NCI-H446 (cell line): ENCODE data around the gene ANTXR2.
"Not testable (repeated sequence)": the region's sequence is repeated elsewhere in the genome, so short reads cannot be mapped to it uniquely, and the experiment has no call there.

Experiments used
- DNase-seq, 2 experiments: peaks; one replicate each; lab custom pipeline; 2025; lab: John Stamatoyannopoulos, UW

The ANTXR2 gene

GRCh38 chr4:80024335-80024734, 48.7 kb downstream of the ANTXR2 start:
- DNase-seq, result no peak

DNA sequence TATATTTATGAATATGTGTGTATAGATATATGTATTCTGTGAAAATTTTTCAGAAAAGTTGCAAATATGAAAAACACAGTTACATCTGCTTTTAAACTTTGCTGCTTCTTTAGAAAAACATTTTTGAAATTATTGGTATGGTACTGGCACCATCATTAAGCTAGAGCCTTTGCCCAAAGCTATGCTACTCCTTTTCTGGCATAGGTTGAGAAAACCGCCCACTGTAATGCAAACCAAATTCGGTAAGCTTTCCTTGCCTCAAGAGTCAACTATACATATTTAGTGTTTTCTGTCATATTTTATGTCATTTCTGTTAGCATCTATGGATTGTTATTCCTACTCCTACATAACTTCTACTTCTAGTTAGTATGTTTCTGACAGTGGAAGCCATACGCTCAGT, 50.7 kb downstream of the ANTXR2 start:
- DNase-seq, result no peak

DNA sequence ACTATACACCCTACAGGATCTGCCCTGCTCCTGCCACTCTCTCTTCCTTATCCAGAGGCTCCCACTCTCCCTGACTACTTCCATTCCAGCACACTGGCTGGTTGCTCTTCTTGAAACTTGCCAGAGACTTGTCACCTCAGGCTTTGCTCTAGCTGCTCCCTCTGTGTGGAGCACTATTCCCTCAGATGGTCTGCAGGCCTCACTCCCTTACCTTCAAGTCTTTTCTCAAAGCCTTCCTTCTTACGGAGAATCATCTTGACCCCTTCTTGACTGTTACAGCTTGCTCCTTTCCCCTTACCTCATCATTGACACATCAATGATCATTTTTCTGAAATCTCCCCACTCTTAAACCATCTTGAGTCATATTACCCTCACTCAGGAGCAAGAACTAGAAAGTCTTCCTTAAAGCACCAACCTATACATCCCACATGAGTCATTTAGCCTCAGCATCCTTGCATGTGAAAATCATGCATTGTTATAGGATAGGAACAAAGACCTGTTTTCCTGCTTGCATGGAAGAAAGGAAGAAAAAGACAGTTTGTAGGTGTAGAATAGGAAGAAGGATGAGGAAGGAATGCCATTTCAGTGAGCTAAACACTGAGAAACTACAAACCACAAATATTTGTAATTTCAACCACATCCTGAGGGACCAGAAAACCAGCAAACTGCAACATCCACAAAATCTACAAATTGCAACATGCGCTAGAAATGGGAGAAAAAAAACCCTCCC, 55.7 kb downstream of the ANTXR2 start:
- no peak for DNase-seq

- DNase-seq, result no peak
Observed at GRCh38 chr4:80016506-80016905, 56.5 kb downstream of the ANTXR2 start.

DNA sequence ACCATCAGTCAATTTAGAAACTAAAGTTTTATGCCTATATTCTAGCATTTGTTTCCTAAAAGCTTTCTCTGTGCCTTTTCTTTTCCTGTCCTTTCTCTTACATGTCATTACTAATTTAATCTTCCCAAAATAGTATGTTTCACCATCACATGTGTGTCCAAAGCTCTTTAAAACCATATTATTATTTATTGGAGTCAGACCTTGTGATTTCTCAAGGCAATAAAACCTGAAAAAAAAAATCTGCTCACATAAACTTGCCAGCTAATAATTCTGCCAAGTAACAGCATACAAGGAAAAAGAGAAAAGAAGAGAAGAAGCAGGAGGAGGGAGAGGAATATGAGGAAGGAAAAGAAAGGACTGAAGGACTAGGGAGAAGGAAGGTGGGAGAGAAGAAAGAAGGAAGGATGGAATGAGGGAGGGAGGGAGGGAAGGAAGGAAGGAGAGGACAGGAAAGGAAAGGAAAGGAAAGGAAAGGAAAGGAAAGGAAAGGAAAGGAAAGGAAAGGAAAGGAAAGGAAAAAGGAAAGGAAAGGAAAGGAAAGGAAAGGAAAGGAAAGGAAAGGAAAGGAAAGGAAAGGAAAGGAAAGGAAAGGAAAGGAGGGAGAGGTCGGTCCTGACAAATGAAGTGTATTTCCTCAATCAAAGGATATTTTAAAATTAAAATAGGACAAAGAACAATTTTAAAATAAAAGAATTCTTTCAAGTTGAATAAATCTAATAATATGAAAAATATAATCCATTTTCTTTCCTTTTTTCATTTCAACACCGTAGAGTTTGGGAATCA, 57.4 kb downstream of the ANTXR2 start:
- DNase-seq, result no peak

- no peak for DNase-seq
Observed at GRCh38 chr4:80014531-80014930, 58.5 kb downstream of the ANTXR2 start.

- no peak for DNase-seq
Observed at GRCh38 chr4:80012291-80012690, 60.7 kb downstream of the ANTXR2 start.

- DNase-seq, result no peak
Observed at GRCh38 chr4:80011636-80012236, 61.3 kb downstream of the ANTXR2 start.

- DNase-seq, result no peak
Observed at GRCh38 chr4:80010316-80010715, 62.7 kb downstream of the ANTXR2 start.

DNA sequence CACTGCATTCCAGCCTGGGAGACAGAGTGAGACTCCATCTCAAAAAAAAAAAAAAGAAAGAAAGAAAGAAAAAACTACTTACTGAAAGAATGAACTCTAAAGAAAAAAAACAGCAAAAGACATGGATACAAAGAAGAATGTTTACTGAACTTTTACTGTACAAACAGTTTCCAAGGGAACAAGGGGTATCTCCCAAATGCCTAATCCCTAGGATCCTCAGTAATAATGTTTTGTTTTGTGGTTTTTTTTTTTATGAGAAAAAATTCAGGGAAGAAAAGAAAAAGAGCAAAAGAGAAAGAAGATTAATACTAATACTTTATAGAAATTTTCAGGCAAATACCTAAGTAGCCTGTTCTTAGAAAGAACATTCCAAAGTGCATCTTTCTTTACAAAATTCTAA, 63.2 kb downstream of the ANTXR2 start:
- DNase-seq, result no peak

DNA sequence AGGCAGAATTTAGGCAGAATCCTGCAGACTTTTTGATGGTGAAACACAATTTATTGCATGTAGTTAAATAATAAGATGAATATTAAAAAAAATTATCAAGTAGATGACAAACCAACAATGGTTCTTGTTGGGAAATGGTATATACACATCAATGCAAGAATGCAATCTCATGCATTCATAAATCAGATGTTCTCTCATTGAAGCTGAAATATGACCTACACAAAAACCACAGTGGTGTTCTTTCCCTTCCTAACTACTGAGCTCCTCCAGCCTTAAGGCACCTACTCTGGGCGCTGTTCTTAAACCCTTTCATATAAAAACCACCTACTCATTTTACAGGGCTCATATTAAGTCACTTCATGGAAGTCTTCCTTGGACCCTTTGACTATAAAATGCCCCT, 64.1 kb downstream of the ANTXR2 start:
- no peak for DNase-seq

- DNase-seq, result no peak
Observed at GRCh38 chr4:80008351-80008750, 64.7 kb downstream of the ANTXR2 start.

DNA sequence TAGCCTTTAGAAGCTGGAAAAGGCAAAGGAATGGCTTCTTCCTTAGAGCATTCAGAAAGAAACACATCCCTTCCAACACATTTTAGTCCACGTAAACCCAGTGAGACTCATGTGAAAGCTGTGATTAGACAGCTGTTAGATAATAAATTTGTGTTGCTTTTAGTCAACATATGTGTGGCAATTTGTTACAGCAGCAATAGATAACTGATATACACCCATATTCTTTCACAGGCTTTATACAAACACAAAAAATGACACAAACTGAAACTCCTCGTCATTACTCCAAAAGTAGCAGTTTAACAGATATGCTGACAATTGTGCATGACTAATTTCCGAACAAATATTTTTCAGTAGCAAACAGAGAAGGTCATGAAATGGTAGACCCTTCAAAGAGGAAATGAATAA, 65.3 kb downstream of the ANTXR2 start:
- DNase-seq, result no peak

DNA sequence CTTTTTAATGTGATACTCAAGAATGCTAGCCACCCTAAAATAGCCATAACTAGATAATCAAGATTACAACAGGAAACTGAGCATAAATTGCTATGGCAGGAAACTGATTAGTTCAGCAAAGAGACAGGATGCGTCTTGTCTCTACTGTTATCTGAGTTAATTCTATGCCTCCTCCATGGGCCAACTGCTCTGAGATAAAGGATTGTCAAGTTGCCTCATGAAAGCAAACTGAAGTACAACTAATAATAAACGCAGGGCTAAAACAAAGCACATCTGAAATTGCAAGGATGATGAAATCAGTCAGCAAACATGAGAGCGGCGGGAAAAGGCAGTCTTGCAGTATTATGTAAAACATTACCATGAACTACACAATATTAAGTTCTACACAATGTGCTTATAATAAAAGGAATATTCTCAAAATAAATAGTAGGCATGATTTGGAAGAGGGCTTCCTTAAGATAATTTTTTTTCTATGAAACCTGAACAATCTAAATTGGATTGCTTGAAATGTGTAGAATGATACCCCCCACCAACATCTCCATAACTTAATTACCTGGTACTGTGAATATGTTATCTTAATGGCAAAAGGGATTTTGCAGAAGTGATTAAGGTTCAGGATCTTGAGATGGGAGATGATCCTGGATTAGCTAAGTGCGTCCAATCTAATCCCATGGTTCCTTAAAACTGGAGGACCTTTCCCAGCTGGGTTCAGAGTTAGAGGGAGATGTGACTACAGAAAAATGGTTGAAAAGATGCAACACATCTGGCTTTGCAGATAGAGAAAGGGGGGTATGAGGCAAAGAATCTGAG, 65.9 kb downstream of the ANTXR2 start:
- DNase-seq, result no peak

DNA sequence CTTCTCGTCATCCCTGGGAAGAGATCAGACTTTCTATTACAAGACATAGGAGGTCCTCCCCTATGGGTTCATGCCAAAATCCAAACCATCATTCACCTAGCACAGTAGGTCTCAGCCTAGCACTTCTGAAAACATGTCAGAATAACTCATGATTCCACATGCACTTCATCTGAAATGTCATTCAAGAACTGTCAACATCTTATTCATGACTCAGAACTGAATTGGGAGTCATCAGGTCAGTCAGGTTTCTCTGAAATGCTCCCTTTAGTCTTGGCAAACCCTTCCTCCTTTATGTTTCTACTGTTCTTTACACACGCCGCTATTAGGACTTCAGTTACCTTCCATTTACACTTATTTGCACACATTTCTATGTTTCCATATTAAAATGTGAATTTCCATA, 67.2 kb downstream of the ANTXR2 start:
- no peak for DNase-seq

GRCh38 chr4:80004319-80004718, 68.7 kb downstream of the ANTXR2 start:
- DNase-seq, result no peak

DNA sequence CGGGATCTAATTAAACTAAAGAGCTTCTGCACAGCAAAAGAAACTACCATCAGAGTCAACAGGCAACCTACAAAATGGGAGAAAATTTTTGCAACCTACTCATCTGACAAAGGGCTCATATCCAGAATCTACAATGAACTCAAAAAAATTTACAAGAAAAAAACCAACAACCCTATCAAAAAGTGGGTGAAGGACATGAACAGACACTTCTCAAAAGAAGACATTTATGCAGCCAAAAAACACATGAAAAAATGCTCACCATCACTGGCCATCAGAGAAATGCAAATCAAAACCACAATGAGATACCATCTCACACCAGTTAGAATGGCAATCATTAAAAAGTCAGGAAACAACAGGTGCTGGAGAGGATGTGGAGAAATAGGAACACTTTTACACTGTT, 70.5 kb downstream of the ANTXR2 start:
- not testable (repeated sequence) for DNase-seq

DNA sequence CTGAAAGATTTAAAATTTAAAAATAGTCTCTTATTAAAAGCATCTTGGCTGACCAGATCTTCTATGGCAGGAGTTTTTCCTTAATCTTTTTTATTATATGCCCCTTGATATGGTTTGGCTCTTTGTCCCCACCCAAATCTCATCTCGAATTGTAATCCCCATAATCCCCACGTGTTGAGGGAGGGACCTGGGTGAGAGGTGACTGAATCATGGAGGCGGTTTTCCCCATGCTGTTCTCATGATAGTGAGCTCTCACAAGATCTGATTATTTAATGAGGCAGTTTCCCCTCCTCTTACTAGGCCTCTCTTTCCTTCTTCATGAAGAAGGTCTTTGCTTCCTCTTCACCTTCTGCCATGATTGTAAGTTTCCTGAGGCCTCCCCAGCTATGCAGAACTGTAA, 74.0 kb downstream of the ANTXR2 start:
- not testable (repeated sequence) for DNase-seq

GRCh38 chr4:79998201-79998600, 74.8 kb downstream of the ANTXR2 start:
- no peak for DNase-seq

GRCh38 chr4:79996851-79997250, 76.2 kb downstream of the ANTXR2 start:
- peak; percentile 14 to 31 for DNase-seq

DNA sequence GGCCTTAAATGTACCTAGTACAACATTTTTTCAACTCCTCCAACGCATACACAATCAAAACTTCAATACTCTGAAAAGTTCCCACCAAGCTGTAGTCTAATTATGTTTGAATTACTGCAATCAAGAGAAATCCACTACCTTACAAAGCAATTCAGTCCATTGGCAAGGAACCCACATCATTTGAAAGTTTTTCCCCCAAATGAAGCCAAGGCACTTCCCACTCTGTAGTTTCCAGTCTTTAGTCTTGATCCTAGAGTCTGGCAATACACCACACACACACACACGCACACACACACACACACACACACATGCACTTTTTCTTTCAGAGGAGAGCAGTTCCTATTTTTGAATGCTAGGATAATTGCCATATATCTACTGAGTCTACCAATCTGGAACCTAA, 79.6 kb downstream of the ANTXR2 start:
- DNase-seq, result no peak

- DNase-seq, result no peak
Observed at GRCh38 chr4:79991601-79992000, 81.4 kb downstream of the ANTXR2 start.
